Activated T-cell treated with anti-CD3 and anti-CD28 coated beads, Interleukin-2, amount 50 U/mL, for 48 hours (primary cell): ENCODE measurements around the gene JADE2.
A peak's percentile ranks its signal among the peaks of the same experiment; 100 is the strongest.
"Not testable (repeated sequence)": the region's sequence is repeated elsewhere in the genome, so short reads cannot be mapped to it uniquely, and the experiment has no call there.

Experiments
- DNase-seq, 2 experiments: peaks; one replicate each; pipeline ENCODE4 v3.0.0-alpha.2; 2020

The JADE2 gene

GRCh38 chr5:134508521-134509195, 16.8 kb upstream of the JADE2 start:
- DNase-seq = no peak

GRCh38 chr5:134509308-134510040, 16.0 kb upstream of the JADE2 start:
- DNase-seq = no peak

DNA sequence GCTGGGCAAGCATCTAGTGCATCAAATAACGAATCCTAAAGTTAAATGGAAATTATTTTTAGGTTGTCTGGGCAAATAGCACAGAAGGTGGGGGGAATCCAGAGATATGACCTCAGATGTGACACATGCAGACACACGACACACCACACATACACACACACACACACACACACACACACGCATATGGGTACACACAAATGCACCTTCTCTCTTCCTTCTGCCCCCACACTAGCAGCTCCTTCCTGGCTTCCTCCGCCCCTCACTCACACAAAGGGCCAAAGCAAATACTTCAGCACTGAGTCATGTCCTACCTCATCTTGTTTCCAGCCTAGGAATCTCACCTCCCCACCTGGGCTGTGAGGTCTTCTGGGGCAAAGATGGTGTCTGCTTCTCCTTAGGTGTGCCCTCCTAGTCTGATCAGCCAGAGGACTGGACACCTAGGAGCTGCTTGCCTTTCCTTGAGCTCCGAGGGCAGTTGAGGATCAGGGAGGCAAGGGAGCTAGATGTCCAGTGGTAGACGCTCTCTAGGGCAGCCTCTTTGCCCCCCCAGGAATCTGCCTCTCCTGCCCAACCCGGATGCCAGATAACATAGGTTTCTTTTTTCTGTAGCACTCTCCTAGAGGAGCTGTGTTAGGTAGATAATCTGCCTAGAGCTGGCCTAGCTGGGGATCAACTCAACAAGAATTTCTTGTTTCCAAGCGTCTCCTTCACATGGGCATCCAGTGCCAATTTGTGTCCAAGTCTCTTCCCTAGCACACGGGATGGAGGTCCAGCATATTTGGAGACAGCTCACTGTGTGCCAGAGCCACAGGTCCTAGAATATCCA, 14.3 kb upstream of the JADE2 start:
- peak; percentile 61 to 70 for DNase-seq

- DNase-seq = no peak
Observed at GRCh38 chr5:134511796-134512660, 13.4 kb upstream of the JADE2 start.

- DNase-seq = no peak
Observed at GRCh38 chr5:134512661-134512999, 12.8 kb upstream of the JADE2 start.

DNA sequence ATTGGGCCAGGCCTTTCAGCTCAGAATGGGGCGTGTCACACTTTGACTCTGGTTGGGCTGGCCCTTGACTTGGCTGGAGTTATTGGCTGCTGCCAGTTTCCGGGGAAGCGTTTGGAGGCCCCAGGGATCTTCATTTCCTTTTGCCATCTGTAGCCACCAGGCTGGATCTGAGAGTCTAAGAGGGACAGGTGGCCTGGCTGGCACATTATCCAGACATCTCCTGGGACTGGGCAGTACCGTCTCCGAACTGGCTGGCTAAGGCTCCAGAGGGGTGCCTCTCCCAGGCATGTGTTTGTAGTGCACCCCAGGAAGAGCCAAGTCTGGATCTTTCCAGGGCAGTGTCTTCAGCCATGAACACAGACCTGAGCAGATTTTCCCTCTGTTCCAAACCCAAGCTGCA, 9.7 kb upstream of the JADE2 start:
- DNase-seq = no peak

DNA sequence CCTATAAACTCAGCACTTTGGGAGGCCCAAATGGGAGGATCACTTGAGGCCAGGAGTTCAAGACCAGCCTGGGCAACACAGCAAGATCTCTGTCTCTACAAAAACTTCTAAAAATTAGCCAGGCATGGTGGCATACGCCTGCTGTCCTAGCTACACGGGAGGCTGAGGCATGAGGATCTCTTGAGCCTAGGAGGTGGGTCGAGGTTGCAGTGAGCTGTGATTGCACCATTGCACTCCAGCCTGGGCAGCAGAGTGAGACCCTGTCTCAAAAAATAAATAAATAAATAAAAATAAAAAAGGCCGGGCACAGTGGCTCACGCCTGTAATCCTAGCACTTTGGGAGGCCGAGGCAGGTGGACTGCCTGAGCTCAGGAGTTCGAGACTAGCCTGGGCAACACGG, 8.5 kb upstream of the JADE2 start:
- not testable (repeated sequence) for DNase-seq

GRCh38 chr5:134517553-134517952, 7.9 kb upstream of the JADE2 start:
- no peak for DNase-seq

DNA sequence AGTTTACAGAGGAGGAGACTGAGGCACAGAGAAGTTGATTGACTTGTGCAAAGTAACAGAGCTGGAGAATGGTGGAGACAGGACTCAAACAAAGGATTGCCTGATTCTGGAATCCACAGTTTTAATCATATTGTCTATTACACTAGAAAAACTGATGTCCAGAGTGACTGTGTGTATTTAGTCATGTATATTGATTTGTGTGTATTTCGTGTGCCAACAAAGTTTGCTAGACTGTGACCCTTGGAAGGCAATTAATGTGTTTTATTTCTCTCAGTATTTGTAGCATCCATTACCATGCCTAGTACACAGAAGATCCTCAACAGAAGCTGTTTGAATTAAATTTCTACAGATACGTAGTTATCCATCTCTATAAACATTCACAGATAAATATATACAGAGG, 5.5 kb upstream of the JADE2 start:
- no peak for DNase-seq

DNA sequence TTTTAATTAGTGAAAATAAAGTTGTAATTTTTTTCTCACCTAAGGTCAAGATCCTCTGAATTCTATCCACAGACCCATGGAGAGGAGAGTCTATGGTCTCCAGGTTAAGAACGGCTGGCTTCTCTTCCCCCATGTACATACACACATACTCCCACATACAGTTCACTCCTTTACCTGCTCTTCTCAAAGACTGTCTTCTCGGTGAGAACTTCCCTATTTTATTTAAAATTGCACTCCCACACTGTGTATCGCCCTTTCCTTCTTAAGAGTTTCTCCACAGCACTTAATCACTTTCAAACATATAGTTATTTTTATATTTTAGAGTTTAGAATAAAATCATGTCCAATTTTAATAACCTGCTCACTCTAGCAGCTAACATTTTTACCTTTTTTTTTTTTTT, 3.6 kb upstream of the JADE2 start:
- no peak for DNase-seq

DNA sequence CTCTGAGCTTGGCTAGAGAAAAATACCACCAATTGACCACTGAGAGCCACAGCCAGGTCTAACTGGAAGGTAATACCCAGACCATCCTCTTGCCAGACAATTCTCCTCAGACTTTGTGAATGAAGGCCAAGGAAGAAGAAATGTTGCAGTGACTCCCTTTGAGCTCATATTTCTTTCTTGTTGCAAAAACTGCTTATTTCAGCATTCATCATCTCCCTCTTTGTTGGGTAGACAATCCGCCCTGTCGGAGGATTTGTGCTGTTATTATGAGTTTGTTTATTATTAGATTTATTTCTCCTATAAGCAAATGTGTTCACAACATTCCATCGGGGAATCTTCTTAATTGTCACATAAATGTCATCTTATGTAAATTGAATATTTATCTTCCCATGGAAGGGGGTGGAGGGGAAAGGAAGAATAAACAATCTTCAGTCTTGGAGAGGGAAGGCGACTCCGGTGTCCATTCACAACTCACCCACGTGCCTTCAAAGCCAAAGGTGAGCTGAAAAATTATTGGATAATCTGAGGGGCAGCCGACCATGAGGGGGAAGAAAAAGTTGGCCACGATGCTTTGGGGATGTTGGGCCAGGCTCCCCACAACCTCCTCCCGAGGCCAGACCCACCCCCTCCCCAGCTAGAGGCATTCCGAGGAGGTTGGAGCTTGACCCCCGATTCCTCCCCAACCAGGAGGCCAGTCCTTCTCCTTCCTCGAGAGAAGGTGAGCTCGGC, 1.8 kb upstream of the JADE2 start:
- DNase-seq = no peak

DNA sequence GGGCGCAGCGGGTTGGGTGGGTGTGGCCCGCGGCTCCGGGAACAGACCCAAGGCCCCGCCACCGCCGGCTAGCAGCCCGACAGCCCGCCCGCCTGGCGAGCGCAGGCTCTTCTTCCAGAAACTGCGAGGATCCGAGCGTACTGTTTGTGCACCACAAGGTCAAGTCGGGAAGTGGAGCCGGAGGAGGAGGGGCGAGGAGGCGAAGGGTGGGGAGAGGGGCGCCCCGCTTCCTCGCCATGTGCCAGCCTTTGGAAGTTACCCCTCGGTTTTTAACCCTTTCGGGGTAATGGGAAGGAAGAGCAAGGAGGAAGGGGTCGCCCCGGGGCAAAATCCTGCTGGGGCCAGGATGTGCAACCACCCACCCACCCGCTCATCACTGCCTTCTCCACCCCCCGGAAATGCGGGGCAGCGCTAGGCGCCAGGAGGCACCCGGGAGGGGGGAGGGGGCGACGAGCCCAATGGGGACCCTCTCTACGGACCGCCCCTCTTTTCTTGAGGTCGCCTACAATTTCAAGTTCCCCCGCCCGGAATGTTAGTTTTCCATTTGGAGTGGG, 1.1 kb upstream of the JADE2 start:
- peak; percentile 77 to 82 for DNase-seq

GRCh38 chr5:134525683-134526482, 413 bp downstream of the JADE2 start:
- DNase-seq = peak; percentile 72 to 78

DNA sequence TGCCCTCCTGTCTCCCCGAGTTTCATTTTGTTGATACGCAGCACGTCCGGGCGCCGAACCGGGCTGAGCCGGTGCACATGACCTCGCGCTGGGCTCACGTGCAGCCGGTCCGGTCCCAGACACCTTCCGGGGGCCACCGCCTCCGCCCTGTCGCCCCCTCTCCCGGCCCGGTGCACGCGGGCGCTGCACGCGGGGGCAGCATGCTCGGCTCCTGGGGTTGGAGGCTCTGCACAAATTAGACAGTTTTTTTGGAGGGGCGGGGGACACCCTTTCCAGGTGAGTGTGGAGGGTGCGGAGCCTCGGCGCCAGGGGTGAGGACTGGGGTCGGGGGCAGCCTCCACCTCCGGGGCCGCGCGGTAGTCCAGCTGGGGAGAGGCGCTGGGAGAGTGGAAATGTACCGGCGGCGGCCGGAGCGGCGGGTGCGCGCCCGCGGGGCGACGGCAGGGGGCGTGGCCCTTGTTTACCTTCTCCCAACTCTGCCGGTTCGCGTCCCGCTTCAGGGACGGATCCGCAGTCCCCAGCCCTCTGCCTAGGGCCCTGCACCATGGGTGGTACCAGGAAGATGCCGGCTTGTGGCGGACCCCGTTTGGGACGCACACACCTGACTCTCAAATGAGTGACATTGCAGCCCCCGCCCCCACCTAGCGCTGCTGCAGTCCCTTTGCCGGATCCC, 1.1 kb downstream of the JADE2 start:
- peak in 1 of 2 experiments; percentile 92 for DNase-seq

DNA sequence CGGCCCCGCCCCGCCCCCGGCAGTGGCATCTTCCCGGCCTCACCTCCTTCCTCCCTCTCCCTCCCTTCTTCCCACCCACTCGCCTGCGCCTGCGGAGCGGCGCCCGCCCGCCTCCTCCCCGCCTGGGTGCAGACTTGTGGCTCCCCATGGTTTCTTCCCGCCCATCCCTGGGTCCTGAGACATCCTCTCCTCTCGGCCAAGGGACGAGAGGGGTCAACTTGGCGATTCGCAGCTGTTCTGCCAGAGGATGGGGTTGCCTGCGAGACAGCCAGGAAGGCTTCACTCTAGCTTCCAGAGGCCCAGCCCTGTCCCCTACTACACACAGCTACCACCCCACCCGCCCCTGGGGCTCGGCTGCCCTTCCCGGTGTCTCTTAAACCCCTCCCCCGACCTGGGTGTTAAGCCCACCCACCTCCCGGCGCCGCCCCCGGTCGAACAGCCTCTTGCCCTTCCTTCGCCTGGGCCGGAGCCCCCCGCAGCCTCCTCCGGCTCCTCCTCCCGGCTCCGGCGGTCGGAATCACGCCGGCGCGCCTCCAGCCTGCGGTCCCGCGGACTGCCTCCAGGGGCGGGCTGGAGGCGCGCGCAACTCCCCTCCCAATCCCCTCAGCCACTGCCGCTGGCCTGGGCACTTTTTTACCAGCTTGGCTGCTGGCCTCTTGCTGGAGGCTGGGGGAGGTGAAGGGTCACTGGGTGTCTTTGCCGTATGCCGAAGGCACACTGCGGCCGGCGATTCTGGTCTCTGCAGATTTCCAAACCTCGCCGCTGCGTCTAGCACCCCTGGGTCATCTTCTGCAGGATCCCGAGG, 1.9 kb downstream of the JADE2 start:
- peak; percentile 89 to 91 for DNase-seq

GRCh38 chr5:134527961-134528424, 2.5 kb downstream of the JADE2 start:
- DNase-seq = no peak

DNA sequence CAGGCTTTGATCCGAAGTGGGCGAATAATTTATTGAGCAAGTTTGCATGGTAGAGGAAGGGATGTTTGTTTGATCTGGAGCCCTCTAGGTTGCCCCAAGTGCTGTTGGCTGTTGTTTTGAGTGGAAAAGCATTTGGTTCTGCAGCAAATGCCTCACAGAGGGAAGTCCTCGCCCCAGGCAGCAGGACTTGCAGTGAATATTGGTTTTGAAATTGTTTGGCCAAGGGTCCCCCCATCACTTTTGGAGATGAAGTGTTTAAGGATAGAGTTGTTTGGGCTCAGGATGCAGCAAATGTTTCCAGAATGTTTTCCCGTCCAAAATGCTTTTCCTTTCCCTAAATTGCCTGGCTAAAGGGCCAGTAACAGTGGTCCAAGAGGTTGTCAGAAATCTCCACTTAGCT, 3.1 kb downstream of the JADE2 start:
- no peak for DNase-seq

- DNase-seq = no peak
Observed at GRCh38 chr5:134529460-134529859, 4.0 kb downstream of the JADE2 start.
